H9 (cell line): ENCODE data around the gene PTEN. TPM values are rescaled to one million over a fixed set of nuclear protein-coding genes. Genes with fewer than 3 reads are reported as not detected.
"Not testable (repeated sequence)": the region's sequence is repeated elsewhere in the genome, so short reads cannot be mapped to it uniquely, and the experiment has no call there.

Experiments
- DNase-seq: peaks from one replicate; pipeline ENCODE4 v3.0.0-alpha.2; 2017
- H2AFZ ChIP-seq: one replicate; pipeline ENCODE4 v1.6.1; 2013; ENCODE audit warnings: mild to moderate bottlenecking, low read length, control low read depth, moderate library complexity
- H2AK5ac ChIP-seq: 2 replicates; pipeline ENCODE4 v1.6.1; 2013; ENCODE audit warnings: low read length, control low read depth, mixed read lengths; ENCODE audit not compliant: insufficient read length
- H2BK120ac ChIP-seq: one replicate; pipeline ENCODE4 v1.6.1; 2013; ENCODE audit warnings: low read depth, mild to moderate bottlenecking, low read length, control low read depth, inconsistent platforms; ENCODE audit not compliant: poor library complexity, severe bottlenecking
- H2BK12ac ChIP-seq: 2 replicates; pipeline ENCODE4 v1.6.1; 2013; ENCODE audit warnings: low read length, control low read depth, mixed read lengths, low read depth; ENCODE audit not compliant: insufficient read length
- H2BK15ac ChIP-seq: 2 replicates; pipeline ENCODE4 v1.6.1; 2013; ENCODE audit warnings: low read depth, low read length, control low read depth
- H2BK20ac ChIP-seq: one replicate; pipeline ENCODE4 v1.6.1; 2013; ENCODE audit warnings: low read depth, mild to moderate bottlenecking, low read length, control low read depth, inconsistent platforms; ENCODE audit not compliant: poor library complexity, severe bottlenecking
- H2BK5ac ChIP-seq: 2 replicates; pipeline ENCODE4 v1.6.1; 2013; ENCODE audit warnings: low read length, control low read depth, mixed read lengths; ENCODE audit not compliant: insufficient read length
- H3K14ac ChIP-seq: 2 replicates; pipeline ENCODE4 v1.6.1; 2013; ENCODE audit warnings: low read length, control low read depth; ENCODE audit not compliant: insufficient read depth
- H3K18ac ChIP-seq: 2 replicates; pipeline ENCODE4 v1.6.1; 2013; ENCODE audit warnings: low read depth, mild to moderate bottlenecking, mixed read lengths, low read length, control low read depth; ENCODE audit not compliant: insufficient read length
- H3K23ac ChIP-seq: 2 replicates; pipeline ENCODE4 v1.6.1; 2013; ENCODE audit warnings: low read length, control low read depth, mixed read lengths, low read depth; ENCODE audit not compliant: insufficient read length
- H3K23me2 ChIP-seq: 2 replicates; pipeline ENCODE4 v1.6.1; 2013; ENCODE audit warnings: low read depth, mild to moderate bottlenecking, mixed read lengths, low read length, control low read depth; ENCODE audit not compliant: insufficient read length, poor library complexity, severe bottlenecking
- H3K27ac ChIP-seq: 2 replicates; pipeline ENCODE4 v1.5.1; 2013; ENCODE audit warnings: low read length, control low read depth, mixed read lengths, low read depth; ENCODE audit not compliant: insufficient read length
- H3K27me3 ChIP-seq: 2 replicates; pipeline ENCODE4 v1.6.1; 2013; ENCODE audit warnings: low read length, control low read depth, inconsistent platforms; ENCODE audit not compliant: insufficient read depth
- H3K4ac ChIP-seq: 2 replicates; pipeline ENCODE4 v1.6.1; 2013; ENCODE audit warnings: low read depth, mild to moderate bottlenecking, control low read depth, inconsistent platforms, low read length, moderate library complexity
- H3K4me1 ChIP-seq: 2 replicates; pipeline ENCODE4 v1.6.1; 2013; ENCODE audit warnings: low read length, control low read depth, inconsistent platforms; ENCODE audit not compliant: insufficient read depth
- H3K4me2 ChIP-seq: 2 replicates; pipeline ENCODE4 v1.6.1; 2013; ENCODE audit warnings: low read length, control low read depth, mixed read lengths; ENCODE audit not compliant: insufficient read length, insufficient read depth
- H3K56ac ChIP-seq: 2 replicates; pipeline ENCODE4 v1.6.1; 2013; ENCODE audit warnings: low read depth, mild to moderate bottlenecking, mixed read lengths, low read length, control low read depth; ENCODE audit not compliant: insufficient read length
- H3K79me1 ChIP-seq: 2 replicates; pipeline ENCODE4 v1.6.1; 2013; ENCODE audit warnings: low read depth, mild to moderate bottlenecking, moderate library complexity, low read length, control low read depth, inconsistent platforms; ENCODE audit not compliant: insufficient read depth, poor library complexity, severe bottlenecking
- H3K79me2 ChIP-seq: 2 replicates; pipeline ENCODE4 v1.6.1; 2013; ENCODE audit warnings: low read length, control low read depth, inconsistent platforms; ENCODE audit not compliant: insufficient read depth
- H3K9ac ChIP-seq: 2 replicates; pipeline ENCODE4 v1.6.1; 2013; ENCODE audit warnings: low read length, control low read depth, mixed read lengths; ENCODE audit not compliant: insufficient read length; ENCODE audit errors: extremely low read depth
- H3K9me3 ChIP-seq: one replicate; pipeline ENCODE4 v1.6.1; 2013; ENCODE audit warnings: low read depth, low read length, inconsistent platforms; ENCODE audit not compliant: control insufficient read depth
- H3T11ph ChIP-seq: one replicate; pipeline ENCODE4 v1.6.1; 2013; ENCODE audit warnings: mild to moderate bottlenecking, low read length, control low read depth, inconsistent platforms
- H4K20me1 ChIP-seq: one replicate; pipeline ENCODE4 v1.6.1; 2013; ENCODE audit not compliant: control insufficient read depth, insufficient read length, insufficient read depth
- H4K5ac ChIP-seq: 2 replicates; pipeline ENCODE4 v1.6.1; 2013; ENCODE audit warnings: low read depth, mild to moderate bottlenecking, mixed read lengths, low read length, control low read depth; ENCODE audit not compliant: insufficient read length
- H4K8ac ChIP-seq: replicated peaks from 2 replicates; pipeline ENCODE4 v1.6.1; 2013; ENCODE audit warnings: low read length, control low read depth, mixed read lengths, low read depth; ENCODE audit not compliant: insufficient read length
- H4K91ac ChIP-seq: 2 replicates; pipeline ENCODE4 v1.6.1; 2013; ENCODE audit warnings: low read depth, mild to moderate bottlenecking, moderate library complexity, mixed read lengths, low read length, control low read depth; ENCODE audit not compliant: insufficient read length
- H3K27ac Mint-ChIP-seq, 3 experiments: 2 replicates in 2 of 3; 3 replicates in 1 of 3; pipeline ENCODE4 v1.8.0; 2020 to 2021; ENCODE audit warnings: mixed read lengths in 3 of 3, mild to moderate bottlenecking in 1 of 3, moderate library complexity in 1 of 3
- H3K27me3 Mint-ChIP-seq: 2 replicates; pipeline ENCODE4 v1.8.0; 2021; ENCODE audit warnings: low read depth, mild to moderate bottlenecking, moderate library complexity, mixed read lengths
- H3K36me3 Mint-ChIP-seq, 3 experiments: 2 replicates in 2 of 3; 3 replicates in 1 of 3; pipeline ENCODE4 v1.8.0; 2020 to 2021; ENCODE audit warnings: low read depth in 3 of 3, mixed read lengths in 3 of 3; ENCODE audit not compliant: insufficient read depth in 1 of 3
- H3K4me1 Mint-ChIP-seq, 2 experiments: 2 replicates each; pipeline ENCODE4 v1.8.0; 2020; ENCODE audit warnings: mixed read lengths in 2 of 2
- H3K4me3 Mint-ChIP-seq, 2 experiments: 2 replicates in 1 of 2; 3 replicates in 1 of 2; pipeline ENCODE4 v1.8.0; 2020 to 2021; ENCODE audit warnings: mild to moderate bottlenecking in 2 of 2, mixed read lengths in 2 of 2, moderate library complexity in 1 of 2
- H3K9me3 Mint-ChIP-seq, 2 experiments: 2 replicates in 1 of 2; 3 replicates in 1 of 2; pipeline ENCODE4 v1.8.0; 2020; ENCODE audit warnings: mild to moderate bottlenecking in 2 of 2, mixed read lengths in 2 of 2, moderate library complexity in 1 of 2
- WGBS: extraction: QIAGEN DNeasy Blood & Tissue Kit; methylation state at CpG from one replicate; pipeline ENCODE4 v1.1.7; 2013; ENCODE audit warnings: missing lambda C conversion rate, low lambda C conversion rate, mixed read lengths; ENCODE audit not compliant: insufficient read length; ENCODE audit errors: extremely low coverage; 5-methylcytosine and 5-hydroxymethylcytosine counted together
- total RNA-seq: library from RNA; stranded (reverse); gene quantifications from 2 replicates; pipeline ENCODE4 v1.2.1, GENCODE V29; 2021
- TF ChIP-seq, protein P1 (sequence below): fragments of 200-600 bp; sonication (generic); conservative IDR thresholded peaks from 3 replicates; pipeline ENCODE4 v1.8.0; 2021; ENCODE audit warnings: antibody characterized with exemption, mild to moderate bottlenecking

The PTEN gene
- total RNA-seq, 1 experiment from 2014 or later: 52.8 TPM

DNA sequence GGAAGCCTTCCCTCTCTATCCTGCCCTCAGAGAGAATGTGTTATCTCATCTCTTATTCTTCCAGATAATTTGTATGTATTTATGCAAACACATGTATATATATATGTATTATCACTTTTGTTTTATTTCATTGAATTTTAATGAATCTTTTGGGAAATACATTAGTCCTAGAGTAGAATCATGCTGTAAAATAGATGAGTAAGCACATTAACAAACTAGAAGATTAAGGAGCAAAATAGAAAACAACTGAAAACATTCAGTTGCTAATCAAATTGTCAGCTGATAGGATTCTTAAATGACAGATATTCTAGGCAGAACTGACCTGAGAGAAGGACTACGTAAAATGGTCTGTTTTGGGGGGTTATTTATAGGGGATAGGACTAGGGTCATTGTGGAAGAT lies 11.3 kb upstream of the PTEN start:
- Mint-ChIP-seq H3K27me3 (no peaks in the 10 kb centered on the region), H3K9me3 (no peaks in the 10 kb centered on the region), H3K27ac (no peak overlapping the region), H3K4me1 (peaks cover 8 to 10% of the 10 kb centered on the region in 2 experiments), H3K4me3 (no peak overlapping the region), H3K36me3 (no peaks in the 10 kb centered on the region)
- Histone ChIP-seq H4K8ac (no peak overlapping the region), H2AK5ac (no peak overlapping the region), H3K4me1 (no peaks in the 10 kb centered on the region), H3K56ac (no peak overlapping the region), H2AFZ (no peak overlapping the region), H3K18ac (no peak overlapping the region), H2BK12ac (no peak overlapping the region), H3K9me3 (no peaks in the 10 kb centered on the region), H4K91ac (no peak overlapping the region), H3K4me2 (no peak overlapping the region), H2BK15ac (no peak overlapping the region), H3K14ac (no peak overlapping the region), H2BK120ac (no peak overlapping the region), H3K9ac (no peak overlapping the region), H3K27me3 (no peaks in the 10 kb centered on the region), H3K79me1 (no peaks in the 10 kb centered on the region), H3K79me2 (no peaks in the 10 kb centered on the region), H4K5ac (no peak overlapping the region), H2BK20ac (no peak overlapping the region), H2BK5ac (no peak overlapping the region), H3K23ac (no peak overlapping the region), H3T11ph (no peak overlapping the region), H3K4ac (no peak overlapping the region), H3K23me2 (no peaks in the 10 kb centered on the region), H4K20me1 (no peaks in the 10 kb centered on the region), H3K27ac (no peak overlapping the region)
- no CpG with 5 or more reads among the region's 1 CpG for WGBS
- no peak for DNase-seq
- TF ChIP-seq, protein P1, sequence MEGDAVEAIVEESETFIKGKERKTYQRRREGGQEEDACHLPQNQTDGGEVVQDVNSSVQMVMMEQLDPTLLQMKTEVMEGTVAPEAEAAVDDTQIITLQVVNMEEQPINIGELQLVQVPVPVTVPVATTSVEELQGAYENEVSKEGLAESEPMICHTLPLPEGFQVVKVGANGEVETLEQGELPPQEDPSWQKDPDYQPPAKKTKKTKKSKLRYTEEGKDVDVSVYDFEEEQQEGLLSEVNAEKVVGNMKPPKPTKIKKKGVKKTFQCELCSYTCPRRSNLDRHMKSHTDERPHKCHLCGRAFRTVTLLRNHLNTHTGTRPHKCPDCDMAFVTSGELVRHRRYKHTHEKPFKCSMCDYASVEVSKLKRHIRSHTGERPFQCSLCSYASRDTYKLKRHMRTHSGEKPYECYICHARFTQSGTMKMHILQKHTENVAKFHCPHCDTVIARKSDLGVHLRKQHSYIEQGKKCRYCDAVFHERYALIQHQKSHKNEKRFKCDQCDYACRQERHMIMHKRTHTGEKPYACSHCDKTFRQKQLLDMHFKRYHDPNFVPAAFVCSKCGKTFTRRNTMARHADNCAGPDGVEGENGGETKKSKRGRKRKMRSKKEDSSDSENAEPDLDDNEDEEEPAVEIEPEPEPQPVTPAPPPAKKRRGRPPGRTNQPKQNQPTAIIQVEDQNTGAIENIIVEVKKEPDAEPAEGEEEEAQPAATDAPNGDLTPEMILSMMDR: no peak

DNA sequence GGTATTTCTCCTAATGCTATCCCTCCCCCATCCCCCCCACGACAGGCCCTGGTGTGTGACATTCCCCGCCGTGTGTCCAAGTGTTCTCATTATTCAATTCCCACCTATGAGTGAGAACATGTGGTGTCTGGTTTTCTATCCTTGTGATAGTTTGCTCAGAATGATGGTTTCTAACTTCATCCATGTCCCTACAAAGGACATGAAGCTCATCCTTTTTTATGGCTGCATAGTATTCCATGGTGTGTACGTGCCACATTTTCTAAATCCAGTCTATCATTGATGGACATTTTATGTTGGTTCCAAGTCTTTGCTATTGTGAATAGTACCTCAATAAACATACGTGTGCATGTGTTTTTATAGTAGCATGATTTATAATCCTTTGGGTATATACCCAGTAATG lies 8.2 kb upstream of the PTEN start:
- not testable (repeated sequence) for H2BK20ac ChIP-seq, H3K4me1 ChIP-seq, H3K79me1 ChIP-seq, H4K91ac ChIP-seq, H3T11ph ChIP-seq, H2AFZ ChIP-seq, H2BK12ac ChIP-seq, H2AK5ac ChIP-seq, H3K56ac ChIP-seq, H3K18ac ChIP-seq, H3K4ac ChIP-seq, DNase-seq, H3K9me3 Mint-ChIP-seq, H2BK15ac ChIP-seq, H3K4me2 ChIP-seq, H4K8ac ChIP-seq, H3K23me2 ChIP-seq, H3K23ac ChIP-seq, H3K4me3 Mint-ChIP-seq, H2BK120ac ChIP-seq, H3K27me3 ChIP-seq, H2BK5ac ChIP-seq, H3K36me3 Mint-ChIP-seq, H3K9ac ChIP-seq, H4K20me1 ChIP-seq, H3K27me3 Mint-ChIP-seq, H4K5ac ChIP-seq, H3K79me2 ChIP-seq, H3K14ac ChIP-seq, H3K9me3 ChIP-seq, H3K27ac ChIP-seq, H3K27ac Mint-ChIP-seq
- no CpG with 5 or more reads among the region's 5 CpGs for WGBS
- H3K4me1 Mint-ChIP-seq: peaks cover 6 to 10% of the 10 kb centered on the region in 2 experiments
